Activated T-cell treated with anti-CD3 and anti-CD28 coated beads for 24 hours (primary cell): ENCODE results near the gene TMC1.
"Not testable (repeated sequence)": the region's sequence is repeated elsewhere in the genome, so short reads cannot be mapped to it uniquely, and the experiment has no call there.

ENCODE experiments used
- DNase-seq: peaks from one replicate; pipeline ENCODE4 v3.0.0-alpha.2; 2020; ENCODE audit warnings: low read depth

The TMC1 gene

DNA sequence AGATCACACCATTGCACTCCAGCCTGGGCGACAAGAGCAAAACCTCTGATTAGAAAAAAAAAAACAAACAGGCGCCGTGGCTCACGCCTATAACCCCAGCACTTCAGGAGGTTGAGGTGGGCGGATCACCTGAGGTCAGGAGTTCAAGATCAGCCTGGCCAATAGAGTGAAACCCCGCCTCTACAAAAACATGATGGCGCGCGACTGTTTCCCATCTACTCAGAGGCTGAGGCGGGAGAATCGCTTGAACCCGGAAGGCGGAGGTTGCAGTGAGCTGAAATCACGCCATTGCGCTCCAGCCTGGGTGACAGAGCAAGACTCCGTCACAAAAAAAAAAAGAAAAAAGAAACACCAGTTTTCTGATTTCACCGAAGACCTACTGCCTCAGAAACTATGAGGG is at the start of gene TMC1:
TSS of gene TMC1 (plus strand) at position 193 of the 400 bp plus-strand sequence. CDS start 127,041 bp downstream, outside the sequence.
- not testable (repeated sequence) for DNase-seq

DNA sequence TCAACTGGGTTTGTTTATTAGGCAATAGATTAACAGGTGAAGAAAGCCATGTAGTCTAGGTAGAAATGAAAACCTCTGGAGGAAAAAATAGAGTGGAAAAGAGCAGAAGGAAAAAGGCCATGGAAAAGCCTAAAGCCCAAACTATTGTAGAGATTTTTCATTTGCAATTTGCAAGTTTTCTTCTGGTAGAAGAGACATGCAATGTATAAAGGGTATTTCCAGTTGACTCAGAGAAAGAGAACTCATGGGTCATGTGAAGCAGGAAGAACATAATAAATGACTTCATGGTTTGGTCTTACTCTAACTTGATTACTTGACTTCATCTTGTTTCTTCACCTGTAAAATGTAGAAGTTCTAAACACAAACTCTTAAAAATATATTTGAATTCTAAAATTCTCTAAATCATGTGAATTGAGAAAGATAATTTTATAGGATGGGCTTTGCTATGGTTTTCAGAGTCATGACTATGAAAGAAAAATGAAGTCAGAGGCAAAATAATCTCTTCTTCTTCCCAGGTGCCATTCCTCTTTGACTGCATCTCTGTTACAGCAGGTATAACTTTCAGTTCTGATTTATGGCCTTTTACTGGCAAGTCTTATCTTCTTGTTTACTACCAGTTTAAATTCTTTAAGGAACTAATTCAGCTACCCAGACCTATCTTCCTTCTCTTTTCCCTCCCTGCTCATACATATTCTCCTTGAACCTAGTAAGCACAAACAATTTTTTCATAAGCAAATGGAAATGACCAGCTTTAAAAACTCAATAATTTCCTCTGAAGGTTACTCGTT is 47.7 kb upstream of the TMC1 start:
- no peak for DNase-seq

DNA sequence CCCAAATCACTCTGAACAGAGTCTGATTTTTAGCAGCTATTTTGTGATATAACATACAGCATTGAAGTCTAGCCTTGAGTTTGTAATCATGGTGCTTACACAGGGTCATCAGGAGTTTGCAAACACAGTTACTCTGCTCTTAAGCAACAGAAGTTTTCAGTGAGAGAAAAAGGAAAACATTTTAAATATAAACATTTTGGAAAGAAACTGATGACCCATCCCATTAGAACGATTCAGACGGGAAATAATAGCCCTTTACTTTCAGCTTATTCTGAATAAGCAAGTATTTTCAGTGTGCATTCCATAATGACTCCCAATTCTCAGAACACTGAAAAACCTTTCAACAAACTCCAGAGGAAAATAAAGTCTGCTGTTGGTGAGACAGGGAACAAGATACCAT is 46.7 kb upstream of the TMC1 start:
- no peak for DNase-seq

DNA sequence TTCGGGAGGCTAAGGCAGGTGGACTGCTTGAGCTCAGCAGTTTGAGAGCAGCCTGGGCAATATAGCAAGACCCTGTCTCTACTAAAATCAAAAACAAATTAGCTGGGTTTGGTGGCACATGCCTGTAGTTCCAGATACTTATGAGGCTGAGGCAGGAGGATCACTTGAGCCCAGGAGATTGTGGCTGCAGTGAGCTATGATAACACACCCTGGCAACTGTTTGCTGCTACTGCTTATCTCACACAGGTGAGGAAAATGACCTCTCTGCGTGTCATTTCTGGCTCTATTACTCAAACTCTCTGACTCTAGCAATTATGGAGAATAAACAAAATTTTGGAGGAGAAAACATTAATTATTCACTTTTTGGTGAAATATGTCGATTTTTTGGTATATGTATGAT is 45.3 kb upstream of the TMC1 start:
- no peak for DNase-seq

DNA sequence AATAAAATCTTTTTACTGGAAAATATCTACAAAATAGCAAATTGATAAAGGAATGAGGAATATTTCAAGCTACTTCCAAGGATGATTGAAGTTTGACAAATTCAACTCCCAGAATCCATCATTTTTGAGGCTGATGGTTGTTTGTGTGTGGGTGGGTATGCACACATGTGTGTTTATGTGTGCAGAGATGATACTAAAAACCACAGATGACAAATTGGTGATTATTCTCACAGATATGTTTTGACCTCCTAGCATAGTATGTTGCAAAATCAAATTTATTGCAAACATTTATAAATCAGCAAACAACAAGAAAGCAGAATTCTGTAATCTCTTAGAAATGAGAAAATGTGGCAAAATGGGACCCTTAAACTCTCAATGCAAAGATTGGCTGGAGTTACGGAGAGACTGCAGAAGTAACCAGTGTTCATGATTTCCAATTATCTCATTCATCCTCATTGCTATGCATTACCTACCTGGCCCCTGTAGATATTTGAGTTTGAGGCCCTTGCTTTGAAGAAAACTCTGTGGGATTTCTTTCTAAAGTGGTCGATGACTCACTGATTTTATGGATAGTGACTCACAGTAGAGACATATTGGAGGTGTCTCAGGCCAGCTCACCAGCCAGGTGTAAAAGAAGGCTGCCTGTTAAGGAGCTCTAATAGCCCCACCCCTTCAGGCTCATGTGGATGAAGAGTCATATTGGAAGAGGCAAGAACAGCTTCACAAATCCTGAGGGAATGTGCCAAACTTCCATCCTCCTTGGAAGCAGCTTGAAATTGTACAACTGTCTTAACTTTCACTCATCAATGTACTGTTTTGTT is 44.6 kb upstream of the TMC1 start:
- peak; percentile 40 for DNase-seq

DNA sequence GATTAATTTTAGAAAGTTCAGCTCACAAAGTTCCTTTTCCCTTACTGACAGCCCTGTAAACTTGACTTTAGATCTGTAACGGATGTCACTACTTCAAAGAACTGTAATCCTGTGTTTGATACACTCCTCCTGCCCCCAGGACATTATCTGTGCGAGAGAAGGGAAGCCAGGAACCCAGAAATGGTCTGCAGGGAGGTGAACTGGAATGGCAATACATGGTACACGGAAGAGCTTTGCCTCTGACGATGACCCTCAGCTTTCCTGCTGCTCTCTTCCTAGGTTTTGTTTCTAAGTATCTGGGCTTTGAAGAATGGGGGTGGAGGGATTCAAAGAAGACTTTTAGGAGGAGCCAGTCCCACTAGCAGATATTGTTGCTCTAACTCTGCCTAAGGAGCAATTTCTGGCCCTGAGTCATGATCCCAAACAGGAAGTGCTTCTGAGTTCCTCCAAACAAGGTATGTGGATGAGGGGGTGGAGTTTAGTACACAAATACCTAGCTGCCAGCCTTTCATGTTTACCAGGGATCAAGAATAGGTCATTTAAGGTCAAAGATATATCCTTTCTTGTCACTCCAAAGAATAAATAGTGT is 43.4 kb upstream of the TMC1 start:
- peak; percentile 2 for DNase-seq

DNA sequence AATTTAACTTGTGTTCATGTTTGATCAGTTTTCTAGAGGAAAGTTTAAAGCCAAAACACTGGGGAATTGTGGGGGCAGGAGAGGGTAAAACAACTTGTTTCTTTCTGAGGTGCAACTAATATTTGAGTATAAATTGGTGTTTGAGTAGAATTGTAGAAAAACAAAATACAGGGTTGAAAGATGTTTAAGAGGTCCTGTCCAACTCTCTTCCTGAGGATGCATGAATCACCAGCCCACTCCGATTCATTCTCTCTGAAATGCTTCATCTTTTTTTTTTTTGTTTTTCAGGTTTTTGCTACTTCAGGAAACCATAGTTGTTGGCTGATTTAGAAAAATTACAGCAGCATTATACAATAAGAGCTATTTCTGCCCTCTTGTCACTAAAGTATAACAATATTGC is 42.4 kb upstream of the TMC1 start:
- no peak for DNase-seq

DNA sequence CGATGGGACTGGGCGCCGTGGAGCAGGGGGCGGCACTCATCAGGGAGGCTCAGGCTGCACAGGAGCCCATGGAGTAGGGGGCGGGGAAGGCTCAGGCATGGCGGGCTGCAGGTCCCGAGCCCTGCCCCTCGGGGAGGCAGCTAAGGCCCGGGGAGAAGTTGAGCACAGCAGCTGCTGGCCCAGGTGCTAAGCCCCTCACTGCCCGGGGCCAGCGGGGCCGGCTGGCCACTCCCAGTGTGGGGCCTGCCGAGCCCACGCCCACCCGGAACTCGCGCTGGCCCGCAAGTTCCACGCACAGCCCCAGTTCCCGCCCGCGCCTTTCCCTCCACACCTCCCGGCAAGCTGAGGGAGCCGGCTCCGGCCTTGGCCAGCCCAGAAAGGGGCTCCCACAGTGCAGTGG is 41.1 kb upstream of the TMC1 start:
- not testable (repeated sequence) for DNase-seq

DNA sequence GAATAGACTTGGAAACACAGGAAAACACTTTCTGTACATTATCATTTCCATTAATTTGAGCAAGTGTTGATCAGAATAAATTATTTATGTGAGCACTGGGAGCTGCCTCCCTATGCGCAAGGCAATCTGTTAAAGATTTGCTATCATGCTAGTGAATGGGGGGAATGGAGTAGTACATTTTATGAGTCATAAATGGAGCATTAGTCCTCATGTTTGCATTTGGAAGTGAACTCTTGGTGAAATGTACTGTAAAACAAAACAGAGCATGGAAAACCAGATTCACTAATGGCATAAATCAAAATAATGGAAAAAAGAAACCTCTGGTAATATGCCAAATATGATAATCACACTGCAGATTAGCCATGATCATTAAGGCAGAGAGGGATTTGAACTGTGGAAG is 40.5 kb upstream of the TMC1 start:
- DNase-seq, result no peak

DNA sequence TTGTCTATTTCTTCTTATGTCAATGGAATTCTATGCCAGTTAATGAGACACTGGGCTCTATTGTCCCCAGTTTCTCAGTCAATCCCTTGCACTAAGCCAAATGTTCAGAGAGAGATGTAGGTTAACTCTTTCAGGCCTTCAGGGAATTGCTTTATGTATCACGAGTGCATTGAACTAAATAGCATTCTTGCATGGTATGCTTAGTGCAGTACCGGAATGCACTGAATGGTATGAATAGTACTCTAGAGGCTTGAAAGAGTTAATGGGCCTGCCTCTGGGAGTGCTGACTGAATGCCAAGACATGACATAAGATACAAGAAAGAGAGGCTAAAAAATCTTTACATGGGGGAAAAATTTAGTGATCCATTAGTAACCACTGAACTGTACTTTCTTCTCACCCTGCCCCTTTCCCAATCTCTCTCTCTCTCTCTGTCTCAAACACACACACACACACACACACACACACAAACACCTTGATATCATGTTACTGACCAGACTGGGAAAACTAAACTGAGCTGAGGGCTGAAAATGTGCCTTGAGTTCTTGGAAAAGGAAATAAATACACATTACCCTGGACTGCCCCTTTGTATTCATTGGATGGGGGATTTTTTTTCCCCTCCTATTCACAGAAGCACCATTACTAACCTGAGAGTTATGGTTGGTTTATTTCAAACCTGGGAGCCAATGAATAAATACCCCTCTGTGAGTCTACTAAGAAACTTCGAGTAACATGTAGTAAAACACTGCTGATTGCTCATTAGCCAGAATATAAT is 35.4 kb upstream of the TMC1 start:
- DNase-seq, result no peak

DNA sequence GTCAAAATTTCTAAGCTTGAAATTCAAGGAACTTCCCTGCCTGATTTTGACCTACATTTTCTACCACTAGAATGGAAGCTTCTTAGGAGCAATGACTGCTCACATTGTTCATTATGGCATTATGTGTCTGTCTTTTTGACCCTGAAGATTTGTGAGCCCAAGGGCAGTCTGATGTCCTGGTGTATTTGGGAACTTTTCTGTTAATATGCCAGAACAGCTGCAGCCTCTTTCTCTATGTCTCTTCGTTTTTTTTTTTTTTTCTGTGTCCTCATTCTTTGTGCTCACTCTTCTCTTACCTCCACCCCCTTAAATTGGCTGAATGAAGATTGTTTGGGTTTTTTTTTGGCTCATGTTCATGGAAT is 34.8 kb upstream of the TMC1 start:
- no peak for DNase-seq

DNA sequence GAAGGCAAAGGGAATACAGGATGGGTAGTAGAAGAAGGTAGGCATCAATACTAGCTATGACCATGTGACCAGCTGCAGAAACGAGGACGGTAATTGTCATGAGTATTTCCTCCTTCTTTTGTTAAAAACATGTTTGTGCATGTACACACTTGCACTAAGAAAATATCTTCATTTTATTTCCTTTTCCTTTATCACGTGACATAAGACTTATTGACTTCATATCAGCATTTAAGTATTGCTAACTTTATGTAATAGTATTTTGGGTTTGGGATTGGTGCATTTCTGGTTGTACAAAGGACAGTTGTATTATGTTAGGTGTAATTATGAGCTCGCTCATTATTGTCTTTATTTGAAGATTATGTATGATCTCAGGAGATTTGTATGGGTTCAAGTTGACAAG is 33.7 kb upstream of the TMC1 start:
- DNase-seq, result not testable (repeated sequence)

DNA sequence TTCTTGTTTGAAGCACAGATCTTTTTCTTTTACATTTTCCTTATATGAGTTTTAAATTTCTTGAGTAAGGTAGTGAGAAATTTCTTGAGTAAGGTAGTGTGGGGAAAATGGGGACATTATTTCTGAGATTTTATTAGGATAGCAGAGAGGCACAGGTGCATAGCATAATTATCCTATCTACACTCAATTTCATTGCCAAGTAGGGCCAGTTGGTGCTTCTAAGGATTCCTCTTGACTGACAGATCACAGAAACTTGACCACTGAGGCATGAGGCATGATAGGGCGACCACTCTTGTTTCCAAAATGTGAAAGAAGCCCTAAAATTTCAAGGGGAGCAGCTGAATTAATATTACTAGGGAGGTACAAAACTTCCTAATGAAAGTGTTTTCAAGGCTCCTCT is 31.4 kb upstream of the TMC1 start:
- DNase-seq, result no peak

DNA sequence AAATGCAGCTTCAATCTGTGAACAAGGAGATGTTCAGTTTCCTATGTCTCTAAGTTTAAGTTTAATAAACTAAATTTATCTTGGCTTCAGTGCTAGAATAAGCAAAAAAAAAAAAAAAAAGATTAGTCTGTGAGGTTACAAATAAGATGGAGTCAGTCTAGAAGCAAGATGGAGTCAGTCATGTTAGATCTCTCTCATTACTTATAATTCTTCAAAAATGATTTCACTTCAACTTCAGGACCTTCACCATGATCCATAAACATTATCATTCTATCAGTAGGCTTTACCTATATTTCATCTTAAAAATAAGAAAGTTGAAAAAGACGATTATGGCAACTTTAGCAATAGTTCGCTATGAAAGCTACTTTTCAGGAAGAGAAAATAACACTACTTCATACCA is 30.2 kb upstream of the TMC1 start:
- DNase-seq, result no peak

DNA sequence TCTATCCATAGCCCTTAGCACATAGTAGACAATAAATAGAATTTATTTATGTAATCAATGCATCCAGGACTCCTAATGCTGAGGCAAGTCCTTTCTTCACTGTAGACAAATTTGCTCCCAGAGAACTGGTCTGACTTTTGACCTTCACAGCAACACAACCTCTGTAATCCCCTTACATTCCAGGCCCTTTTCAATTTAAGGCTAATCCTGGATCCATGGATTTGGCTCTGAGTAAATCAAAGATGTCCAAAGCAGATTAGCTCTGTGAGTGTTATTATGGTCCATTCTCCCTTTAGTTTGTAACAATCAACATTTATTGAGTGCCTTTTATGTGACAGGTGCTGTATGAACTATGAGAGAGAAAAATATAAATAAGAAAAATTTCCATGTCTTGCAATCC is 27.4 kb upstream of the TMC1 start:
- no peak for DNase-seq

DNA sequence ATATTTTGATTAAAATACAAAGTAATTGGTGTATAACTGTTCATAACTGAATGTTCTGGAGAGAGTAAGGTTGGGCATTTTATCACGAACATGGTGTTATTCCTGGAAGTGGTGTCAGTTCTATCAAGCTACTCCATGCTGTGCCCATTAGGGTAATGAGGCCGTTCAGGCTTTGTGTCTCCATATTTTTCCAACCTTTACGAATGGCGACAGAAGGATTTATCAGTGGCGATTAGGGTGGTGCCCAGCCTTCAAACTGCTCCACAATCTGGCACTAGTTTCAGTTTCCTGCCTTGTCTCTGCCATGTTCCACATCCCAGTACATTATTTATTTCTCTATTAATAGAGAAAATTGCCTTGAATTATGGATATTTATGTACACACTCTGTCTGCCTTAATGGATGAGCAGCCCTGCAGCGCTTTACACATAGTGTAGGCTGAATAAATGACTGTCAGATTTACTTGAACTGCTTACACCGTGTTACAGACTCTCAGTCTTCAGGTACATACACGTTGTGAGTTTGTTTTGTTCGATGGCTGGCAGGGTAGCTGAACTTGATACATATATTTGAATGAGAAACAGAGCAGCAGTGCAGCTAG is 23.9 kb upstream of the TMC1 start:
- DNase-seq, result no peak

DNA sequence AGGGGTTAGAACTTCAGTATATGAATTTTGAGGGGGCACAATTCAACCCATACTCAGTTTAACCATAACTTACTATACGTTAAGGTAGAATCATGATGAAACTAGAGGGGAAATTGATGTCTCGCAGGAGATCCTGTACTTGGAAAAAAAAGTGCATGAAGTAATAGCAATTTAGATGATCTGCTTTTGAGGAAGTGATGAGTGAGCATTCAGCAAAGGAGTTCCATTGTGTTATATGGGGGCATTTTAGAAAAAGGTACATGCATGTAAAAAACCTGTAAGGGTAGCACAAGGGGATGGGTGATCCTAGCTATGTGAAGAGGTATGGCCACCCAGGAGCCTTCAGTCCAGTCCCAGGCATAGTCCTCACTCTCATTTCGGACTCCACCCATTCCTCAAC is 14.8 kb upstream of the TMC1 start:
- DNase-seq, result no peak

DNA sequence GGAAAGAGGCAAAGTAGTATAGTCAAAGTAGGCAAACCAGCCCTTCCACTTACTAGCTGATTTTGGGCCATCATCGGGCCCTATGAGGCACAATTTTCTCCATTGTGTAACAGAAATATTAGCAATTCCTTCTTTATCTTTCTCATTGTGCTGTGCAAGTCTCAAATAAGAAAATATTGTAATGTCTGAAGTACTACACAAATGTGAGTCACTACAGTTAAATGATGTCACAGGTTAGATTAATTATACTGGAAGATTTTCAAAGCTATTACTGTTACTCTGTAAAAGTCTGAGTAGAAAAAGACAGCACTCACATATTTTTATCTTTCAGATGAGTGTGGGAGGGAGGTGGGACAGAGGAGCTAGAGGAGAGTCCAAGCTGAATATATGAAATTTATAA is 12.4 kb upstream of the TMC1 start:
- no peak for DNase-seq

DNA sequence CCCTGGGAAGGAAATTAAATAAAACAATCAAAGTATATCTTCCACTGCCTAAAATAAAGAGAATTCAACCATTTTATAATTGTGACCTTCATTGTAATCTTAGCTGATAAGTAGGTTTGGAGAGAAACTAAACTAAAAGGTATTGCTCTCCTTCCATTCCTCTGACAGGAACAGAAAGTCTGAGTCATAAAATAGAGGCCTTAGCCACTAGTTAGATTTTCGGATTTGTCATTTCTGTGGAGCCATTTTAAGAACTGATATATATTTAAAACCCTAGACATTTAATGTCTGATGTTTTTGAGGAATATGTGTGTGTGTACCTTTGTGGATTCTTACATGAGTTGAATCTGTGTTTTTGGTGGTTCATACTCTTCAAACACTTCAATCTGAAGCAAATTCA is 11.8 kb upstream of the TMC1 start:
- no peak for DNase-seq

DNA sequence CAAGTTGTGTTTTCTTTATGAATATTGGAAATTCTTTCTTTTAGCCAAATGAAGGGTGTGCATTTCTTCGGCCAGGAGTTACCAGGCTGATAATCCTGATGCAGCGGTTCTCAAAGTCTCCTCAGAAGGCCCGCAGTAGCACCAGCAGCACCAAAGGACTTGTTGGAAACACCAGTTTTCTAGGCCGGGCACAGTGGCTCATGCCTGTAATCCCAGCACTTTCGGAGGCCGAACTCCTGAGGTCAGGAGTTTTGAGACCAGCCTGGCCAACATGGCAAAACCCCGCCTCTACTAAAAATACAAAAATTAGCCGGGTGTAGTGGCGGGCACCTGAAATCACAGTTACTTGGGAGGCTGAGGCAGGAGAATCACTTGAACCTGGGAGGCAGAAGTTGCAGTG is 397 bp upstream of the TMC1 start:
- not testable (repeated sequence) for DNase-seq

DNA sequence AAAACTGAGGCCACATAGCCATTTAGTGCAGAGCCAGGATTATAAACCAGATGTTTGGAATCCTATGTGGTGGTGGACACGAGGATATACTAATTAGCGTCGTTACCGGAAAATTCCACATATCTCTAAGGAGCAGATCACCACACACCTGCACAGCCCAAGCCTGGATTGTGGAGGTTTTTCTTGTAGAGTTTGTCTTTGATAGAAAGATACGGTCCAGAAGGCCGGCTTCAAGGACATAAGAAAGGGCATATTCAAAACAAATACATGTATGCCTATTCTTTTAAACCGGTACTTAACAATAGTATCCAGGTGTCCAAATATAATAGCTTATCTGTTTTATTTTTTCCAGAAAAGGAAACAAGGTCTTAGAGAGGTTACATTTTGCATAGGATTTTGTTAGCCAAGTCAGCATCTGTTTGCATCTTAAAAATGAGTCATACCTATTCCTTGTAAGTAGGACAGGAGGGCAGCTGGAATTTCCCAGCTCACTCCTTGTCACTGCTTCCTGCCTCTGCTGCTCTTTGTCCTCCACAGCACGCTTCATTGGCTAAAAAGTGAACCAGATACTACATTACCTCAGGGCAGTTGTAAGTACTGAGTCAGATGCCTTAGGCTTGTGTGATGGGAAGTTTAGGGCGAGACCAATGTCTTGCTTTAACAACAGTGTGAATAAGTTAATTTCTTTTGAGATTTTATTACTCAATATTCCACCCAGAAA is 3.6 kb downstream of the TMC1 start:
- DNase-seq, result peak; percentile 23
